AG09309 (cell line): ENCODE measurements around the gene NDUFS2.
A peak's percentile ranks its signal among the peaks of the same experiment; 100 is the strongest.

Experiments used
- DNase-seq: peaks from one replicate; pipeline ENCODE4 v3.0.0-alpha.2; 2010; ENCODE audit warnings: low read depth
- H3K4me3 ChIP-seq: 2 replicates; pipeline ENCODE4 v1.5.1; 2011; ENCODE audit warnings: mild to moderate bottlenecking, low read depth, low read length, moderate library complexity; ENCODE audit not compliant: control insufficient read depth
- TF ChIP-seq, protein P1 (sequence below): IDR thresholded peaks from 2 replicates; pipeline ENCODE4 v1.5.1; 2011; ENCODE audit warnings: mild to moderate bottlenecking, low read depth, low read length, inconsistent platforms; ENCODE audit not compliant: insufficient read depth, control insufficient read depth; ENCODE audit errors: missing control alignments

The NDUFS2 gene

DNA sequence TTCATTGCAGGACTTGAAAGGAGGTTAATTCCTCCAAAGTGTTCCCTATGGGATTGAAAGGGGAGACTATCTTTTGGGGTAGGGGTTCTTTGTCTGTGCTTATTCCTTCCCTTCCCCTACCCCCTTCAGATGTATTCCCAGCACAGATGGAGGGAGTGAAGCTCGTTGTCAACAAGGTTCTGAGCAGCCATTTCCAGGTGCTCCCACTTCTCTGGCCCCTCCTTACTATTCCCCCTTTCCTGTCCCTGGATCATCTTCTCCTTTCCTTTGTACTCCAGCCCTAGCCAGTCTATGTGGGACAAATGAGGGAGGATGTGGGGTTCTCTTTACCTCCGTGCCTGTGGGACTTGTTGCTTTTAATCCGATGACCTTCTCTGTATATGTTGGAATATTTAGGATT is 24.6 kb downstream of the NDUFS2 start:
- H3K4me3 ChIP-seq: peak overlapping the region; percentile 89
- no peak for DNase-seq
- TF ChIP-seq, protein P1, sequence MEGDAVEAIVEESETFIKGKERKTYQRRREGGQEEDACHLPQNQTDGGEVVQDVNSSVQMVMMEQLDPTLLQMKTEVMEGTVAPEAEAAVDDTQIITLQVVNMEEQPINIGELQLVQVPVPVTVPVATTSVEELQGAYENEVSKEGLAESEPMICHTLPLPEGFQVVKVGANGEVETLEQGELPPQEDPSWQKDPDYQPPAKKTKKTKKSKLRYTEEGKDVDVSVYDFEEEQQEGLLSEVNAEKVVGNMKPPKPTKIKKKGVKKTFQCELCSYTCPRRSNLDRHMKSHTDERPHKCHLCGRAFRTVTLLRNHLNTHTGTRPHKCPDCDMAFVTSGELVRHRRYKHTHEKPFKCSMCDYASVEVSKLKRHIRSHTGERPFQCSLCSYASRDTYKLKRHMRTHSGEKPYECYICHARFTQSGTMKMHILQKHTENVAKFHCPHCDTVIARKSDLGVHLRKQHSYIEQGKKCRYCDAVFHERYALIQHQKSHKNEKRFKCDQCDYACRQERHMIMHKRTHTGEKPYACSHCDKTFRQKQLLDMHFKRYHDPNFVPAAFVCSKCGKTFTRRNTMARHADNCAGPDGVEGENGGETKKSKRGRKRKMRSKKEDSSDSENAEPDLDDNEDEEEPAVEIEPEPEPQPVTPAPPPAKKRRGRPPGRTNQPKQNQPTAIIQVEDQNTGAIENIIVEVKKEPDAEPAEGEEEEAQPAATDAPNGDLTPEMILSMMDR: no peak

- TF ChIP-seq, protein P1: peak; percentile 77
- H3K4me3 ChIP-seq: no peak overlapping the region
- peak; percentile 28 for DNase-seq
Observed at GRCh38 chr1:161227196-161227871, 25.2 kb downstream of the NDUFS2 start.

DNA sequence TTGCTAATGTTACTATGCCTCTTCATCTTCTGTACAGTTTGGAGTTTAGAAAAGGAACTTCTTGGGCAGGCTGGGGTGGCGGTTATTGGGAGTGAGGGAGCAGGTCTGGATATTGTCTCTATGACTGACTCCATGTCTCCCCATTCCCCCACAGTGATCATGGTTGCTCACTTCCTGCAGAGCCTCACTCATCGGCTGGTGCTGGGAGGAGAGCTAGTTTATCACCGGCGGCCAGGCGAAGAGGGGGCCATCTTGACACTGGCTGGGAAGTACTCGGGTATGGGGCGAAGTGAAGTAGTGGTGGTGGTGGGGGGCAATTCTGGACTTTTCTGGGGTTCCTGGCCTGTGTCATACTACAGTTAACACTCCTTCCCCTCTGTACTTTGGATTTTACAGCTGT is 25.9 kb downstream of the NDUFS2 start:
- no peak for DNase-seq
- no peak overlapping the region for H3K4me3 ChIP-seq
- TF ChIP-seq, protein P1: no peak

DNA sequence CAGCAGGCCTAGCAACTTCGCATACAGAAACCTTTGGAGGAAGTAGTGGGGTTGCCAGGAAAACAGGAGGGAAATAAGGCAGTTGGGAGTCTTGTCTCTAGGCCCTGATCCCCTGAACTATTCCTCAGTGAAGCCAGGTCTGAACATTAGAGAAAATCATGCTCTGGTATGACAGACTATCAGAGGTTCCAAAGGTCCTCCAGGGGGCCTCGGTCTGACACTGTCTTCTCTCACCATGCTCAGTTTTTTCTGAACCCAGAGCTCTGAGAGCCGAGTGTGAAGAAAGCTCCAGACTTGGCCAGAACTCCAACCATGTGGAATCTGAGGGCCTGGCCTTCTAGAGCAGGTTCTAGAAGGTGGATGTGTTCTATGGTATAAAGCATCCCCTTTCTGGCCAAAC is 27.7 kb downstream of the NDUFS2 start:
- no peak overlapping the region for H3K4me3 ChIP-seq
- no peak for DNase-seq
- TF ChIP-seq, protein P1: no peak

- H3K4me3 ChIP-seq: no peak overlapping the region
- DNase-seq: no peak
- TF ChIP-seq, protein P1: no peak
Observed at GRCh38 chr1:161230762-161231161, 28.6 kb downstream of the NDUFS2 start.

- H3K4me3 ChIP-seq: no peak overlapping the region
- TF ChIP-seq, protein P1: no peak
- DNase-seq: no peak
Observed at GRCh38 chr1:161233102-161233501, 30.9 kb downstream of the NDUFS2 start.
